Fibroblast of gingiva (primary cell): Measurements from ENCODE around the gene KRTAP5-7.
"Not testable (repeated sequence)": the region's sequence is repeated elsewhere in the genome, so short reads cannot be mapped to it uniquely, and the experiment has no call there.

Experiments
- DNase-seq: peaks from one replicate; pipeline ENCODE4 v3.0.0-alpha.2; 2011; ENCODE audit warnings: low read depth

Gene KRTAP5-7

GRCh38 chr11:71535825-71536224, 8.8 kb downstream of the KRTAP5-7 start:
- DNase-seq = no peak

- no peak for DNase-seq
These were observed 10.5 kb downstream of the KRTAP5-7 start for GRCh38 chr11:71537537-71537936.

GRCh38 chr11:71537977-71538665, 11.1 kb downstream of the KRTAP5-7 start, which contains the start of gene KRTAP5-8:
Gene KRTAP5-8 (plus strand): TSS chr11:71538025. CDS start chr11:71538056, 31 bp downstream.
- not testable (repeated sequence) for DNase-seq

- DNase-seq = no peak
These were observed 11.6 kb downstream of the KRTAP5-7 start for GRCh38 chr11:71538666-71538990.

DNA sequence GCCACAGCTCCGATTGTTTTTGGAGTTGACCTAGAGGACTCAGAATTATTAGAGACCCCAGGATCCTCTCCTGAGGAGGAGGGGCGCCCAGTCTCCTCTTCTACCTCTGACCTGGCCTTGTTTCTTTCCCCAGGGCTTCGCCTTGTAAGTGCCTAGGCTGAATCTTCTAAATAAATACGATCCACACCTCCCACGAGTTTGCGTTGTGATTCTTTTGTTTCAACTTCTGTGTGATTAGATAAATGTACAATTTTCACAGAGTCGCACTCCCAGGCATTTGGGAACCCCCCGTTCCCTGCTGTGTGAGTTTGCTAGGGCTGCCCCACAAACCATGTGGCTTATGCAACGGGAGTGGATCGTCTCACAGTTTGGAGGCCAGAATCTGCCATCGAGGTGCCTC, 11.9 kb downstream of the KRTAP5-7 start:
- DNase-seq = no peak

GRCh38 chr11:71539971-71540370, 12.9 kb downstream of the KRTAP5-7 start:
- not testable (repeated sequence) for DNase-seq

DNA sequence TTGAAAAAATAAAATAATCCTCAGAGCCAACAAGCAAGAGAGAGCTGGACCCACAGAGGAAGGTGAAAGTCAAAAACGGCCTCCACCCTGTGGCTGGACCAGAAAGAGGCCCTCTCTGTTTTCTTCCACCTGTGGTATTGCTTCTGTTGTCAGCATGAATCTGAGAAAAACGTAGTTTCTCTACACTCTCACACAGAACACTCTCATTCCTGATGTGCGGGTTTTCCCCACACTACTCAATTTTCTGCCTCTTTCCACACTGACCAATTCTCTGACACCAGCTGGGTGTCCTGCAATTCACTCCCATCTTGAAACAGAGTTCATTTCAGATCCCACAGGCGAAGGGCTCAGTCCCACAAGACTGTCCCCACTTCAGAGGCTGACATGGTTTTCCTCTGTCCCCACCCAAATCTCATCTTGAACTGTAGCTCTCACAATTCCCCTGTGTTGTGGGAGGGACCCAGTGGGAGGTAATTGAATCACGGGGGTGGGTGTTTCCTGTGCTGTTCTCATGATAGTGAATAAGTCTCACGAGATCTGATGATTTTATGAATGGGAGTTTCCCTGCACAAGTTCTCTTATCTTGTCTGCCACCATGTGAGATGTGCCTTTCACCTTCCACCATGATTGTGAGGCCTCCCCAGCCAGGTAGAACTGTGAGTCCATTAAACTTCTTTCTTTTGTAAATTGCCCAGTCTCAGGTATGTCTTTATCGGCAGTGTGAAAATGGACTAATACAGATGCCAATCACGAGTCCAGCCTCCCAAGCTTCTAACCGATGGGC, 13.6 kb downstream of the KRTAP5-7 start:
- not testable (repeated sequence) for DNase-seq

GRCh38 chr11:71542382-71542781, 15.3 kb downstream of the KRTAP5-7 start:
- DNase-seq = no peak

DNA sequence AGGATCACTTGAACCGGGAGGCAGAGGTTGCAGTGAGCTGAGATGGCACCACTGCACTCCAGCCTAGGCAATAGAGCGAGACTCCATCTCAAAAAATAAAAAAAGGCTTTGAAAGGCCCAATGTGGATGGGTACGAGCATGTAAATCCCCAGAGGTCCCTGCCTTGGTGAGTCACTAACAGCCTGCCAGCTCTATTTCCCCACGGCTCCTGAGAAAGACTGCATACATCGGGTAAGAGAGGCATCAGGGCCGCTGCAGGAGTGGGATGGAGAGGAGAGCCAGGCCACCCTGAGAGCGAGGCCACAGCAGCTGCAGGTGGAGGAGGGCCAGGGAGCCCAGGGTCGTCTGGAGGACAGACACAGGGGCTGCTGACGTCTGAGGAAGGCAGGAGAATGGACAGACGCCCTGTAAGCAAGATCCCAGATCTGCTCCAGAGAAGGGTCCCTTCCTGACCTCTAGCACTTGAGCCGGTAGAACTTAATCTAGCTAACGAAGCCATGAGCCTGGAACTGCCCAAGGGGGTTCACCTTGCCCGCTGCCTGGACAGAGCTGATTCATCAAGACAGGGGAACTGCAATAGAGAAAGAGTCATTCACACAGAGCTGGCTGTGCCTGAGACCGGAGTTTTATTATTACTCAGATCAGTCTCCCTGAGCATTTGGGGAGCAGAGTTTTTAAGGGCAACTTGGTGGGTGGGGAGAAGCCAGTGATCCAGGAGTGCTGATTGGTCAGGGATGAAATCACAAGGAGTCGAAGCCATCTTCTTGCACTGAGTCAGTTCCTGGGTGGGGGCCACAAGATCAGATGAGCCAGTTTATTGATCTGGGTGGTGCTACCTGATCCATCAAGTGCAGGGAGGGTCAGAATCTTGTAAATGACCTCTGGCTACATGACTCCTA, 16.1 kb downstream of the KRTAP5-7 start:
- DNase-seq = no peak

GRCh38 chr11:71543866-71544265, 16.8 kb downstream of the KRTAP5-7 start:
- DNase-seq = no peak

GRCh38 chr11:71544525-71545214, 17.6 kb downstream of the KRTAP5-7 start:
- DNase-seq = no peak

GRCh38 chr11:71545405-71545966, 18.4 kb downstream of the KRTAP5-7 start:
- DNase-seq = no peak

DNA sequence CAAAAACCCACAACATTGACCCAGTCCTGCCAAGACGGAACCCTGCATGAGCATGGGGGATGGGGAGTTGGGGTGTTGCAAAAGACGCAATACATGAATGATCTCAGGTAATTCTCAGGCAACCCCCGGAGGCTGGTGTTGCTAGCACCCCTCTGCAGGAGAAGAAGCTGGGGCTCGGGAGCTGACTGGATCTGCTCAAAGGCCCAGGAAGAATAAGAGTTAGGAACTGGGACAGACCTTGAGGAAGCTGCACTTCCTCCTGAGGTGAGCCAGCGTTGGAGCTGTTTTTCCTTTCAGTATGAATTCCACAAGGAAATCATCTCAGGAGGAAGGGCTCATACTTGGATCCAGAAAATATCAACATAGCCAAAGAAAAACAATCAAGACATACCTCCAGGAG, 21.1 kb downstream of the KRTAP5-7 start, which contains the start of gene KRTAP5-9:
Gene KRTAP5-9, plus strand, starts transcription at position 301 of the 400 bp plus-strand sequence. CDS start 238 bp downstream, outside the sequence.
- DNase-seq = no peak

GRCh38 chr11:71548716-71549151, 21.7 kb downstream of the KRTAP5-7 start:
- DNase-seq = no peak

GRCh38 chr11:71551711-71552110, 24.6 kb downstream of the KRTAP5-7 start:
- DNase-seq = no peak

GRCh38 chr11:71554996-71555395, 27.9 kb downstream of the KRTAP5-7 start:
- no peak for DNase-seq

GRCh38 chr11:71555508-71555907, 28.4 kb downstream of the KRTAP5-7 start:
- no peak for DNase-seq

- no peak for DNase-seq
These were observed 29.0 kb downstream of the KRTAP5-7 start for GRCh38 chr11:71556018-71556417.

DNA sequence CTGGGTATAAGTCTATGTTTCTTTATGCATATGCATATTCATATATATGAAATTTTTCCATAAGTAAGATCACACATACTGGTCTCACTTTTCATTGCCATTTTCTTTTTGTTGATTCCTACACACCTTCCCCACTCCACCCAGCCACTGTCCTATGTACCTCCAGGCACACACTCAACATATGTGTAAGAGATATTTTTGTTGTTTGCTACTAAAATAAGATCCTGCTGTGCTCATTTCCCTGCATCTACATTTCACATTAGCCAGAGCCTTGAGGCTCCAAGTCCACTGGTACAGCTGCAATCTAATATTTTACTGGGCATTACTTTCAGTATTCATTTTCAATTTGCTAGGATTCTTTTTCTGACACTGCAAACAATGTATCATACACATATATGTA, 30.2 kb downstream of the KRTAP5-7 start:
- DNase-seq = no peak

DNA sequence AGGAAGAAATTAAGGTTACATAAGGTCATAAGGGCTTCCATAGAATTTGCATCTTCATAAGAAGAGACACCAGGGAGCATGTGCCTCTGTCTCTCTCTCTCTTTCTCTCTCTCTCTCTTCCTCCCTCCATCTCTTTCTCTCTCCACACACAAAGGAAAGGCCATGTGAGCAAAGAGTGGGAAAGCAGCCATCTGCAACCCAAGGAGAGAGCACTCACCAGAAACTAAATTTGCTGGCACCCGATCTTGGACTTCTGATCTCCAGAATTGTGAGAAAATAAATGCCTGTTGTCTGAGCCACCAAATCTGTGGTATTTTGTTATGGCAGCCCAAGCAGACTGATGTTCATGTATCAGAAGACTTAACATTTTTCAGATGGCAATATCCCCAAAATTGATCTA, 31.9 kb downstream of the KRTAP5-7 start:
- DNase-seq = no peak

DNA sequence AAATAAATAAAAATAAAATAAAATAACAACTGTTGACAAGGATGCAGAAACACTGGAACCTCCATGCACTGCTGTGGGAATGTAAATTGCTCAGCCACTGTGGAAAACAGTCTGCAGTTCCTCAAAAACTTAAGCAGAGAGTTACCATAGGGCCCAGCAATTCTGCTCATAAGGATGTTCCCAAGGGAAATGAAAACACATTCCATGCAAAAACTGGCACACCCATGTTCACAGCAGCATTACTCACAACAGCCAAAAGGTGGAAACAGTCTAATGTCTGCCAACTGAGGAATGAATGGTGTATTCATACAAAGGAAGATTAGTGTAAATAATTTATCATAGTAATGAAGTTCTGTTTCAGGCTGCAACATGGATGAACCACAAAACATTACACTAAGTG, 35.1 kb downstream of the KRTAP5-7 start:
- no peak for DNase-seq
